ENCODE measurements around the gene FANCC.

DNA sequence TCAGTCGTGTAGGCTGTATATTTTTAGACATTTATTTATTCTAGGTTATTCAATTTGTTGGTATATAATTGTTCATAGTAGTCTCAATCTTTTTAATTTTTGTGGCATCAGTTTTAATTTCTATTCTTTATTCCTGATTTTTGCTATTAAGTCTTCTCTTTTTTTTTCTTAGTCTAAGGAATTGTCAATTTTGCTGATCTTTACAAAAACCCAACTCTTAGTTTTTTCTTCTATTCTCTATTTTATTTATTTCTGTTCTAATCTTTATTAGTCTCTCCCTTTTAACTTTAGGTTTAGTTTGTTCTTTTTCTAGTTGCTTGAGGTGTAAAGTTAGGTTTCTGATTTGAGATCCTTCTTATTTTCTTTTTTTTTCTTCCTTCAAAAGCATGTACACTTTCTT is 152.5 kb downstream of the FANCC start:
- TF ChIP-seq, protein P1, sequence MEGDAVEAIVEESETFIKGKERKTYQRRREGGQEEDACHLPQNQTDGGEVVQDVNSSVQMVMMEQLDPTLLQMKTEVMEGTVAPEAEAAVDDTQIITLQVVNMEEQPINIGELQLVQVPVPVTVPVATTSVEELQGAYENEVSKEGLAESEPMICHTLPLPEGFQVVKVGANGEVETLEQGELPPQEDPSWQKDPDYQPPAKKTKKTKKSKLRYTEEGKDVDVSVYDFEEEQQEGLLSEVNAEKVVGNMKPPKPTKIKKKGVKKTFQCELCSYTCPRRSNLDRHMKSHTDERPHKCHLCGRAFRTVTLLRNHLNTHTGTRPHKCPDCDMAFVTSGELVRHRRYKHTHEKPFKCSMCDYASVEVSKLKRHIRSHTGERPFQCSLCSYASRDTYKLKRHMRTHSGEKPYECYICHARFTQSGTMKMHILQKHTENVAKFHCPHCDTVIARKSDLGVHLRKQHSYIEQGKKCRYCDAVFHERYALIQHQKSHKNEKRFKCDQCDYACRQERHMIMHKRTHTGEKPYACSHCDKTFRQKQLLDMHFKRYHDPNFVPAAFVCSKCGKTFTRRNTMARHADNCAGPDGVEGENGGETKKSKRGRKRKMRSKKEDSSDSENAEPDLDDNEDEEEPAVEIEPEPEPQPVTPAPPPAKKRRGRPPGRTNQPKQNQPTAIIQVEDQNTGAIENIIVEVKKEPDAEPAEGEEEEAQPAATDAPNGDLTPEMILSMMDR (IDR thresholded peaks at IDR 0.05 in 2 of 3, conservative IDR thresholded peaks at IDR 0.05 in 1 of 3; ENCODE audit: borderline replicate concordance in 1 of 3, insufficient read depth in 1 of 3, low read depth in 2 of 3, low read length in 2 of 3) = no peak
- TF ChIP-seq POLR2AphosphoS5 (IDR thresholded peaks at IDR 0.05; ENCODE audit: low read depth, low read length) (no peak), EZH2 (IDR thresholded peaks at IDR 0.05) (no peak), POLR2A (IDR thresholded peaks at IDR 0.05; ENCODE audit: borderline replicate concordance, extremely low read depth, insufficient read depth, insufficient read length) (no peak)
- TF ChIP-seq, protein P2, sequence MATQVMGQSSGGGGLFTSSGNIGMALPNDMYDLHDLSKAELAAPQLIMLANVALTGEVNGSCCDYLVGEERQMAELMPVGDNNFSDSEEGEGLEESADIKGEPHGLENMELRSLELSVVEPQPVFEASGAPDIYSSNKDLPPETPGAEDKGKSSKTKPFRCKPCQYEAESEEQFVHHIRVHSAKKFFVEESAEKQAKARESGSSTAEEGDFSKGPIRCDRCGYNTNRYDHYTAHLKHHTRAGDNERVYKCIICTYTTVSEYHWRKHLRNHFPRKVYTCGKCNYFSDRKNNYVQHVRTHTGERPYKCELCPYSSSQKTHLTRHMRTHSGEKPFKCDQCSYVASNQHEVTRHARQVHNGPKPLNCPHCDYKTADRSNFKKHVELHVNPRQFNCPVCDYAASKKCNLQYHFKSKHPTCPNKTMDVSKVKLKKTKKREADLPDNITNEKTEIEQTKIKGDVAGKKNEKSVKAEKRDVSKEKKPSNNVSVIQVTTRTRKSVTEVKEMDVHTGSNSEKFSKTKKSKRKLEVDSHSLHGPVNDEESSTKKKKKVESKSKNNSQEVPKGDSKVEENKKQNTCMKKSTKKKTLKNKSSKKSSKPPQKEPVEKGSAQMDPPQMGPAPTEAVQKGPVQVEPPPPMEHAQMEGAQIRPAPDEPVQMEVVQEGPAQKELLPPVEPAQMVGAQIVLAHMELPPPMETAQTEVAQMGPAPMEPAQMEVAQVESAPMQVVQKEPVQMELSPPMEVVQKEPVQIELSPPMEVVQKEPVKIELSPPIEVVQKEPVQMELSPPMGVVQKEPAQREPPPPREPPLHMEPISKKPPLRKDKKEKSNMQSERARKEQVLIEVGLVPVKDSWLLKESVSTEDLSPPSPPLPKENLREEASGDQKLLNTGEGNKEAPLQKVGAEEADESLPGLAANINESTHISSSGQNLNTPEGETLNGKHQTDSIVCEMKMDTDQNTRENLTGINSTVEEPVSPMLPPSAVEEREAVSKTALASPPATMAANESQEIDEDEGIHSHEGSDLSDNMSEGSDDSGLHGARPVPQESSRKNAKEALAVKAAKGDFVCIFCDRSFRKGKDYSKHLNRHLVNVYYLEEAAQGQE (IDR thresholded peaks at IDR 0.05; ENCODE audit: low read depth) = no peak
